Adrenal gland (tissue), 5 donors: ENCODE data around the gene GALNT7.

Experiments
- CTCF ChIP-seq, 6 experiments: fragments of 450-650 bp in 4 of 6; fragments of 200-600 bp in 2 of 6; sonication (generic) in 1 of 6; IDR thresholded peaks; 1 replicate in 5 of 6; 2 replicates in 1 of 6; pipeline versions ENCODE4 v1.5.1 to v1.8.0; 2016 to 2021; ENCODE audit warnings: antibody characterized with exemption in 6 of 6, mild to moderate bottlenecking in 2 of 6, moderate library complexity in 1 of 6
- POLR2A ChIP-seq, 2 donors: fragments of 450-650 bp; IDR thresholded peaks; one replicate each; pipeline ENCODE4 v1.6.1; 2017; ENCODE audit warnings: antibody characterized with exemption in 2 of 2, mild to moderate bottlenecking in 2 of 2, moderate library complexity in 1 of 2
- donor health status: DM: no; HTN: no; CAD: no.

GRCh38 chr4:173135241-173135847, 33.3 kb upstream of the GALNT7 start:
- TF ChIP-seq CTCF (IDR thresholded peaks at IDR 0.05) (no peak), POLR2A (IDR thresholded peaks at IDR 0.05) (no peak)
